Fibroblast of lung (primary cell): ENCODE data around the gene NTNG1.

Source experiments
- EZH2 ChIP-seq: IDR thresholded peaks from 2 replicates; pipeline ENCODE4 v1.5.1; 2012; ENCODE audit warnings: low read length, control low read depth, mild to moderate bottlenecking; ENCODE audit errors: missing control alignments
- TF ChIP-seq, protein P1 (sequence below), 2 donors: IDR thresholded peaks in 1 of 2; conservative IDR thresholded peaks in 1 of 2; 1 replicate in 1 of 2; 2 replicates in 1 of 2; pipeline ENCODE4 v1.5.1; 2011 to 2012; ENCODE audit warnings: low read length in 2 of 2, control low read depth in 1 of 2, inconsistent platforms in 1 of 2, low read depth in 1 of 2, mild to moderate bottlenecking in 1 of 2

DNA sequence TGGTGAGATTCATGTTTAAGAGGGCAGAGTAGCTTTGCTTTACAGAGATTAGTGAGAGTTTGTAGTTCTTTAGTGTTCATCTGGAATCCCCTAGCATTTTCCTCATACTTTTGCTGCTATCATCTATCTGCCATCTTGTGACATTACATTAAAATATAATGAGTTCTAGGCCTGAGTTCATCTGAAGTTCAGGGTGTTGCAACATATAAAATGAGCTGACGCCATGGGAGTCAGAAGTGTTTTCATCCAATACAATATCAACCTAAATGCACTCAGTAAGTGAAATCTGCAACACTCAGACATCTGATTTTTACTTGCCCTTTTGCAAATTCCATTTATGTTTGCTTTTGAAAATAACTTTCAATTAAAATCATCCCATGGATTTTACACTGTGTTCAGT is 153.8 kb downstream of the NTNG1 start:
- TF ChIP-seq, protein P1, sequence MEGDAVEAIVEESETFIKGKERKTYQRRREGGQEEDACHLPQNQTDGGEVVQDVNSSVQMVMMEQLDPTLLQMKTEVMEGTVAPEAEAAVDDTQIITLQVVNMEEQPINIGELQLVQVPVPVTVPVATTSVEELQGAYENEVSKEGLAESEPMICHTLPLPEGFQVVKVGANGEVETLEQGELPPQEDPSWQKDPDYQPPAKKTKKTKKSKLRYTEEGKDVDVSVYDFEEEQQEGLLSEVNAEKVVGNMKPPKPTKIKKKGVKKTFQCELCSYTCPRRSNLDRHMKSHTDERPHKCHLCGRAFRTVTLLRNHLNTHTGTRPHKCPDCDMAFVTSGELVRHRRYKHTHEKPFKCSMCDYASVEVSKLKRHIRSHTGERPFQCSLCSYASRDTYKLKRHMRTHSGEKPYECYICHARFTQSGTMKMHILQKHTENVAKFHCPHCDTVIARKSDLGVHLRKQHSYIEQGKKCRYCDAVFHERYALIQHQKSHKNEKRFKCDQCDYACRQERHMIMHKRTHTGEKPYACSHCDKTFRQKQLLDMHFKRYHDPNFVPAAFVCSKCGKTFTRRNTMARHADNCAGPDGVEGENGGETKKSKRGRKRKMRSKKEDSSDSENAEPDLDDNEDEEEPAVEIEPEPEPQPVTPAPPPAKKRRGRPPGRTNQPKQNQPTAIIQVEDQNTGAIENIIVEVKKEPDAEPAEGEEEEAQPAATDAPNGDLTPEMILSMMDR (conservative IDR thresholded peaks at IDR 0.05 in 1 of 2, IDR thresholded peaks at IDR 0.05 in 1 of 2; ENCODE audit: low read depth in 1 of 2, low read length in 2 of 2), result no peak
- TF ChIP-seq EZH2, result no peak
